IMR-90 (cell line): Measurements from ENCODE around the gene ADGRG1. TPM values are rescaled to one million over a fixed set of nuclear protein-coding genes. Genes with fewer than 3 reads are reported as not detected.

Experiments
- ATAC-seq: fragments of 200-7000 bp; cut with Tn5 transposase; 2 replicates; pipeline ENCODE4 v1.9.1; 2020; ENCODE audit warnings: low read depth, mild to moderate bottlenecking, moderate library complexity
- BruUV-seq: library from RNA; stranded (reverse); fragments of 400-500 nt; replicated peaks from 2 replicates; lab custom pipeline; 2021; lab: Mats Ljungman, UMichigan
- CTCF ChIA-PET: fragments of 300-600 bp; formaldehyde crosslinking; extraction: SDS; loops from one replicate; lab custom pipeline; 2021; ENCODE audit warnings: antibody characterized with exemption; lab: Yijun Ruan, JAX
- POLR2A ChIA-PET: fragments of 300-600 bp; sonication (Branson Sonifier 250); formaldehyde crosslinking; loops from one replicate; lab custom pipeline; 2022; ENCODE audit warnings: antibody characterized with exemption; ENCODE audit not compliant: unreplicated experiment; lab: Charles Lee
- DNase-seq: peaks from one replicate; pipeline ENCODE4 v3.0.0; 2013
- H2AFZ ChIP-seq: replicated peaks from 2 replicates; pipeline ENCODE3; 2013; ENCODE audit warnings: low read length, mild to moderate bottlenecking; ENCODE audit not compliant: poor library complexity
- H2AK5ac ChIP-seq: 2 replicates; pipeline ENCODE4 v1.6.1; 2013; ENCODE audit warnings: low read depth, low read length, inconsistent platforms
- H2AK9ac ChIP-seq: replicated peaks from 2 replicates; pipeline ENCODE3; 2013; ENCODE audit warnings: mild to moderate bottlenecking, low read depth, low read length, moderate library complexity; ENCODE audit not compliant: poor library complexity
- H2BK120ac ChIP-seq: 2 replicates; pipeline ENCODE4 v1.6.1; 2013; ENCODE audit warnings: low read depth, low read length, inconsistent platforms
- H2BK15ac ChIP-seq: 3 replicates; pipeline ENCODE4 v1.6.1; 2013; ENCODE audit warnings: low read depth, low read length, inconsistent platforms
- H2BK20ac ChIP-seq: 2 replicates; pipeline ENCODE4 v1.6.1; 2013; ENCODE audit warnings: low read depth, mild to moderate bottlenecking, inconsistent platforms, low read length, moderate library complexity
- H2BK5ac ChIP-seq: 2 replicates; pipeline ENCODE4 v1.6.1; 2013; ENCODE audit warnings: mild to moderate bottlenecking, low read depth, low read length, inconsistent platforms; ENCODE audit not compliant: poor library complexity, severe bottlenecking
- H3K14ac ChIP-seq: replicated peaks from 2 replicates; pipeline ENCODE4 v1.6.1; 2013; ENCODE audit warnings: low read depth, low read length, inconsistent platforms
- H3K18ac ChIP-seq: 2 replicates; pipeline ENCODE4 v1.6.1; 2013; ENCODE audit warnings: low read depth, low read length, control low read depth
- H3K23ac ChIP-seq: 2 replicates; pipeline ENCODE4 v1.6.1; 2013; ENCODE audit warnings: low read depth, low read length, inconsistent platforms
- H3K27ac ChIP-seq: 2 replicates; pipeline ENCODE4 v1.5.1; 2013; ENCODE audit warnings: mild to moderate bottlenecking, control low read depth, low read length; ENCODE audit not compliant: insufficient read depth
- H3K27me3 ChIP-seq: 2 replicates; pipeline ENCODE4 v1.6.1; 2013; ENCODE audit warnings: low read length; ENCODE audit not compliant: control insufficient read depth, insufficient read depth
- H3K36me3 ChIP-seq: 2 replicates; pipeline ENCODE4 v1.6.1; 2013; ENCODE audit warnings: low read length, mixed read lengths; ENCODE audit not compliant: control insufficient read depth, insufficient read depth
- H3K4ac ChIP-seq: 2 replicates; pipeline ENCODE4 v1.6.1; 2013; ENCODE audit warnings: low read depth, low read length, inconsistent platforms
- H3K4me1 ChIP-seq: 2 replicates; pipeline ENCODE4 v1.6.1; 2013; ENCODE audit warnings: low read length, mixed read lengths; ENCODE audit not compliant: control insufficient read depth, insufficient read depth
- H3K4me2 ChIP-seq: 2 replicates; pipeline ENCODE4 v1.6.1; 2013; ENCODE audit warnings: low read depth, mild to moderate bottlenecking, control low read depth, low read length, moderate library complexity
- H3K4me3 ChIP-seq: 2 replicates; pipeline ENCODE4 v1.5.1; 2013; ENCODE audit warnings: low read depth, mild to moderate bottlenecking, control low read depth, low read length, moderate library complexity; ENCODE audit not compliant: insufficient read depth
- H3K56ac ChIP-seq: 2 replicates; pipeline ENCODE4 v1.6.1; 2013; ENCODE audit warnings: low read length, inconsistent platforms; ENCODE audit not compliant: insufficient read depth; ENCODE audit errors: extremely low read depth
- H3K79me1 ChIP-seq, 2 experiments: 2 replicates each; pipeline ENCODE4 v1.6.1; 2013; ENCODE audit warnings: low read length in 2 of 2, inconsistent platforms in 1 of 2, low read depth in 1 of 2
- H3K9ac ChIP-seq: 2 replicates; pipeline ENCODE4 v1.6.1; 2013; ENCODE audit warnings: low read depth, low read length, control low read depth
- H3K9me1 ChIP-seq: 2 replicates; pipeline ENCODE4 v1.6.1; 2013; ENCODE audit warnings: low read length, inconsistent platforms; ENCODE audit not compliant: insufficient read depth
- H3K9me3 ChIP-seq: 2 replicates; pipeline ENCODE4 v1.6.1; 2013; ENCODE audit warnings: low read length; ENCODE audit not compliant: control insufficient read depth, insufficient read depth
- H4K20me1 ChIP-seq: 2 replicates; pipeline ENCODE4 v1.6.1; 2013; ENCODE audit warnings: low read length, inconsistent platforms; ENCODE audit not compliant: insufficient read depth
- H4K5ac ChIP-seq: 2 replicates; pipeline ENCODE4 v1.6.1; 2013; ENCODE audit warnings: mild to moderate bottlenecking, low read depth, low read length, control low read depth
- H4K8ac ChIP-seq, 2 experiments: 2 replicates each; pipeline ENCODE4 v1.6.1; 2013; ENCODE audit warnings: low read depth in 2 of 2, low read length in 2 of 2, control low read depth in 1 of 2, inconsistent platforms in 1 of 2
- H4K91ac ChIP-seq: 2 replicates; pipeline ENCODE4 v1.6.1; 2013; ENCODE audit warnings: low read depth, low read length, inconsistent platforms; ENCODE audit not compliant: insufficient read depth
- CEBPB ChIP-seq: IDR thresholded peaks from 2 replicates; pipeline ENCODE4 v1.6.1; 2012; ENCODE audit warnings: low read depth, low read length, improper control_type of control experiment
- CHD1 ChIP-seq: IDR thresholded peaks from 2 replicates; pipeline ENCODE4 v1.6.1; 2012; ENCODE audit warnings: low read depth, low read length, improper control_type of control experiment
- MAFK ChIP-seq: IDR thresholded peaks from 2 replicates; pipeline ENCODE4 v1.6.1; 2012; ENCODE audit warnings: low read depth, low read length, improper control_type of control experiment
- MXI1 ChIP-seq: IDR thresholded peaks from 2 replicates; pipeline ENCODE4 v1.6.1; 2012; ENCODE audit warnings: low read depth, mild to moderate bottlenecking, low read length, moderate library complexity, borderline replicate concordance
- RFX5 ChIP-seq: IDR thresholded peaks from 2 replicates; pipeline ENCODE4 v1.8.0; 2012; ENCODE audit warnings: low read depth, mild to moderate bottlenecking, low read length, moderate library complexity
- SMC3 ChIP-seq: fragments of 150-350 bp; IDR thresholded peaks from 2 replicates; pipeline ENCODE4 v1.6.1; 2016; ENCODE audit warnings: low read depth, mild to moderate bottlenecking, antibody characterized with exemption, low read length, moderate library complexity
- WGBS, 2 experiments: methylation state at CpG; one replicate each; pipeline versions ENCODE4 v1.1.5 to v1.1.7; 2013; ENCODE audit warnings: missing lambda C conversion rate in 2 of 2; ENCODE audit not compliant: insufficient read length in 1 of 2; ENCODE audit errors: extremely low coverage in 2 of 2; 5-methylcytosine and 5-hydroxymethylcytosine counted together
- dilution Hi-C: fragments of 300-500 bp; cut with HindIII; formaldehyde crosslinking; loops from one replicate; pipeline ENCODE4 v1.14.3; 2018; ENCODE audit warnings: low sequenced_read_pairs; ENCODE audit not compliant: unreplicated experiment
- in situ Hi-C: fragments of 300-500 bp; cut with MboI; formaldehyde crosslinking; loops from 3 replicates; pipeline ENCODE4 v1.14.3; 2019; ENCODE audit warnings: low sequenced_read_pairs, inconsistent platforms, mixed read lengths
- intact Hi-C: fragments of 100-400 bp; cut with micrococcal nuclease; formaldehyde crosslinking; loops from 2 replicates; pipeline ENCODE4 v1.10.0; 2022
- polyA plus RNA-seq, 3 experiments: library from polyadenylated mRNA; depleted of rRNA; stranded (reverse); fragments of >200 nt; gene quantifications; 2 replicates each; pipeline ENCODE4 v1.2.3, GENCODE V29; 2012; ENCODE audit warnings: low replicate concordance in 1 of 3
- total RNA-seq: library from RNA; depleted of rRNA; stranded (reverse); fragments of >200 nt; gene quantifications from 2 replicates; pipeline ENCODE4 v1.2.3, GENCODE V29; 2012

ADGRG1 gene
- total and polyA plus RNA-seq, 2 of the 4 experiments (the other 2 are of a cell fraction): 0.90 to 8.4 TPM

DNA sequence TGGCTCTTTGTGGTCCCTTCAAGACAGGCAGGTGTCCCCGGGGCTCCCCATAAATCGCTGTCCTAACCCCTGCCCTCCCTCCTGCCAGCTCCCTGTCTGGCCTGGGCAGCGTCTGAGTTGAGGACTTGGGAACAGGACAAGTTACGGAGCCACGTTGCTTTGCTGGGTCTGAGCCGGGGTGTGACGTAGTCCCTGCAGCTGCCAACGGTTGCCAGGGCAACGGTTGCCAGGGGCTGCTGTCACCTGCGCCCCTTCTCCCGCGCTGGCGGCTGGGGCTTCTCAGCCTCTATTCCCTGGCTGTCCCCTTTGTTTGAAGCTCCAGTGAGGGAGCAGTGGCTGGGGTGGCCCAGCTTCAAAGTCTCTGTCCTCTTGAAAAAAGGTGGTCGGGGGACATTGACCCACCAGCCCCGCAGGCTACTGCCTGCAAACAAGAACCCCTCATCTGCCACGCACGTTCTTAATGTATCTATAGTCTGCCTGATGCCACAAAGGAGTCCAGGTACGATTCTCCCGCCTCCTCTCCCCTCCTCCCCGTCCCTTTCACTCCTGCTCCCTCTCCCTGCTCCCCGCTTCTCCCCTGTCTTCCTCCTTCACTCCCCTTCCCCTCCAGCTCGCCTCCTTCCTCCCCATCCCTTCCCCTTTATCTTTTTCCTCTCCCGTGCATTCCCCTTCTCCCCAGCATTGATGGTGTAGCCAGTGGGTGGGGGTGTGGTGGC is 10.9 kb downstream of the ADGRG1 start:
- Histone ChIP-seq H3K18ac (no peak overlapping the region), H2AK9ac (no peak overlapping the region), H3K9ac (no peak overlapping the region), H3K56ac (no peak overlapping the region), H3K36me3 (no peaks in the 10 kb centered on the region), H3K4me1 (peaks cover 10% of the 10 kb centered on the region), H2AK5ac (no peak overlapping the region), H2BK120ac (no peak overlapping the region), H2BK20ac (no peak overlapping the region), H4K8ac (no peak overlapping the region), H4K20me1 (no peaks in the 10 kb centered on the region), H3K9me1 (peaks cover 17% of the 10 kb centered on the region), H2BK5ac (no peak overlapping the region), H4K5ac (no peak overlapping the region), H2BK15ac (no peak overlapping the region), H3K23ac (no peak overlapping the region), H3K27me3 (peaks cover 18% of the 10 kb centered on the region), H2AFZ (no peak overlapping the region), H3K4me3 (no peak overlapping the region), H3K14ac (no peak overlapping the region), H3K4ac (no peak overlapping the region), H4K91ac (no peak overlapping the region), H3K4me2 (no peak overlapping the region), H3K27ac (no peak overlapping the region), H3K9me3 (no peaks in the 10 kb centered on the region), H3K79me1 (no peaks in the 10 kb centered on the region)
- ChIA-PET CTCF (interaction anchor here (0.6 kb wide), 1 partner anchor 48 kb away, joined by 3 read pairs; no protein-coding TSS in a partner anchor), POLR2A (no interaction called here)
- WGBS, 2 experiments: 38% methylated on average over 8 of the region's 23 CpGs; no CpG with 5 or more reads in 1 of the 2 experiments
- DNase-seq: no peak
- TF ChIP-seq RFX5: no peak
- TF ChIP-seq CEBPB: no peak
- TF ChIP-seq CHD1: no peak
- no peak for TF ChIP-seq MAFK
- no peak for TF ChIP-seq SMC3
- no peak for TF ChIP-seq MXI1
- intact Hi-C loops: no loop called here
- dilution Hi-C loops: no loop called here
- BruUV-seq: no TSS peak
- in situ Hi-C loops: no loop called here
- no peak for ATAC-seq
